Right atrium auricular region (tissue), 2 donors: ENCODE data around the gene CD47. TPM values are rescaled to one million over a fixed set of nuclear protein-coding genes. Genes with fewer than 3 reads are reported as not detected.

Source experiments
- DNase-seq: peaks from one replicate; pipeline ENCODE4 v3.0.0-alpha.2; 2019; ENCODE audit warnings: low spot score
- H3K27ac ChIP-seq, 2 donors: fragments of 200-600 bp; sonication (generic); 1 replicate in 1 of 2; 2 replicates in 1 of 2; pipeline ENCODE4 v1.5.1; 2016 to 2019
- H3K27me3 ChIP-seq, 2 donors: fragments of 200-600 bp; sonication (generic); one replicate each; pipeline versions ENCODE4 v1.5.1 to v1.6.0; 2017 to 2019
- H3K36me3 ChIP-seq: fragments of 200-600 bp; sonication (generic); one replicate; pipeline ENCODE4 v1.5.1; 2016
- H3K4me1 ChIP-seq, 2 donors: fragments of 200-600 bp; sonication (generic); one replicate each; pipeline versions ENCODE4 v1.5.1 to v1.6.0; 2017 to 2019
- H3K4me3 ChIP-seq, 2 donors: fragments of 200-600 bp; sonication (generic); 1 replicate in 1 of 2; 2 replicates in 1 of 2; pipeline ENCODE4 v1.5.1; 2017 to 2019; ENCODE audit warnings: mild to moderate bottlenecking in 1 of 2, moderate library complexity in 1 of 2
- H3K9me3 ChIP-seq, 2 donors: fragments of 200-600 bp; sonication (generic); one replicate each; pipeline ENCODE4 v1.5.1; 2019
- total RNA-seq, 2 donors: library from RNA; depleted of rRNA; stranded (reverse); fragments of >200 nt; gene quantifications; one replicate each; pipeline ENCODE4 v1.1.0, GENCODE V29; 2016
- TF ChIP-seq, protein P1 (sequence below), 2 donors: fragments of 200-600 bp; sonication (generic); IDR thresholded peaks; one replicate each; pipeline ENCODE4 v1.5.1; 2019; ENCODE audit warnings: antibody characterized with exemption in 2 of 2

Gene CD47
- total RNA-seq, 2 donors from 2014 or later = 52.1 to 92.2 TPM

DNA sequence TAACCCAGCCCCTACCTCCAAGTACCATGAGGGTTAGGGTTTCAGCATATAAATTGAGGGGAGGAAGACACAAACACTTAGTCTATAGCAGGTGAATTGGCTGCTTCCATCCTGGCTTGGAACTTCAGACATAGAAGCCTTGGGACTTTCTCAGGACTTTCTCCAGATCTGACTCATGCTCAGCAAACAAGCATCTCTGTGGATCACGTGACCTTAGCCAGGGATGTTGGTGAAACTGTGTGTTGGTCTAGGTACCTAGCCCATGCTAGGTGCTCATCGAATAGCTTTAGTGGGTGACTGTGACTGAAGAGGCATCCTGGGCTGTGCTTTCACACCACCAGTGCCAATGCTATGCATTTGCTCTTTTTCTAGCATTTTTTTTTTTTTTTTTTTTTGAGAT, 58.9 kb downstream of the CD47 start:
- DNase-seq = no peak
- Histone ChIP-seq H3K9me3 (no peaks in the 10 kb centered on the region), H3K4me1 (peaks cover 0 to 19% of the 10 kb centered on the region in 2 donors), H3K36me3 (no peaks in the 10 kb centered on the region), H3K4me3 (no peak overlapping the region), H3K27ac (no peak overlapping the region), H3K27me3 (no peaks in the 10 kb centered on the region)
- TF ChIP-seq, protein P1, sequence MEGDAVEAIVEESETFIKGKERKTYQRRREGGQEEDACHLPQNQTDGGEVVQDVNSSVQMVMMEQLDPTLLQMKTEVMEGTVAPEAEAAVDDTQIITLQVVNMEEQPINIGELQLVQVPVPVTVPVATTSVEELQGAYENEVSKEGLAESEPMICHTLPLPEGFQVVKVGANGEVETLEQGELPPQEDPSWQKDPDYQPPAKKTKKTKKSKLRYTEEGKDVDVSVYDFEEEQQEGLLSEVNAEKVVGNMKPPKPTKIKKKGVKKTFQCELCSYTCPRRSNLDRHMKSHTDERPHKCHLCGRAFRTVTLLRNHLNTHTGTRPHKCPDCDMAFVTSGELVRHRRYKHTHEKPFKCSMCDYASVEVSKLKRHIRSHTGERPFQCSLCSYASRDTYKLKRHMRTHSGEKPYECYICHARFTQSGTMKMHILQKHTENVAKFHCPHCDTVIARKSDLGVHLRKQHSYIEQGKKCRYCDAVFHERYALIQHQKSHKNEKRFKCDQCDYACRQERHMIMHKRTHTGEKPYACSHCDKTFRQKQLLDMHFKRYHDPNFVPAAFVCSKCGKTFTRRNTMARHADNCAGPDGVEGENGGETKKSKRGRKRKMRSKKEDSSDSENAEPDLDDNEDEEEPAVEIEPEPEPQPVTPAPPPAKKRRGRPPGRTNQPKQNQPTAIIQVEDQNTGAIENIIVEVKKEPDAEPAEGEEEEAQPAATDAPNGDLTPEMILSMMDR (IDR thresholded peaks at IDR 0.05) = no peak

DNA sequence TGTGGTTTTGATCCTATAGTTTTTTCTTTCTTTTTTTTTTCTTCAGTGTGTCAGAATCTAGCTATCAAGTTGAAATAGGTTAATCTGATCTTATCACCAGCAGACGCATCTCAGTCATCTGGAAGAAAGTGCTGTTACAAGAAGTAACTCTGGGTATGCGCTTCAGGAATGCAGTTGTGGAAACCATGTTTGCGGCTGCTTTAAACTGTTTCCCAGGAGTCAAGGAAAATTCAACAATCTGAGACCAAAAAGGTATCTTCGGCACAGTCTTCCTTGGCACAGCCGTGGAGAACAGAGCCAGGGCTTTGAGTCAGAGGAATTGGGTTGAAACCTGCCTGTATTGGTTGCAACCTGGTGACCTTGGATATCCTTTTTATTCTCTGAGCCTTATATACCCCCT, 59.9 kb downstream of the CD47 start:
- Histone ChIP-seq H3K36me3 (no peaks in the 10 kb centered on the region), H3K27me3 (no peaks in the 10 kb centered on the region), H3K4me3 (no peak overlapping the region), H3K9me3 (no peaks in the 10 kb centered on the region), H3K4me1 (peaks cover 0 to 10% of the 10 kb centered on the region in 2 donors), H3K27ac (no peak overlapping the region)
- TF ChIP-seq, protein P1 (IDR thresholded peaks at IDR 0.05) = no peak
- DNase-seq = no peak

DNA sequence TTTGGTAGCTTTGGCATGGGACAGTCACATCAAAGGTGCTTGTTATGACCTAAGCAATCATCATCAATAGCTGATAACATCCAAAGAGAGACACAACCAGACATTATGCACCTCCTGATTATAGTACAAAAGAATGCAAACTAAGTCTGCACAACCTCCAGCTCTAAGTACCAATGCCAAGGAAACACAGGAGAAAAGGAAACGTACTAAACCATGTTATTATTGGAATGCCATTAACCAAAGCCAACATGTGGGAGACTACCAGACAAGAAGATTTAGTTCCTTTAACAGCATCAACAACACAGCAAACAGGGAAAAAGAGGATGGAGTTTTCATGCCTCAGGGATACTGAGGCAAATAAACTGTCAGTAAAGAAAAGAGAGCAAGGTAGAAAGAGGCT, 61.4 kb downstream of the CD47 start:
- Histone ChIP-seq H3K36me3 (no peaks in the 10 kb centered on the region), H3K4me3 (no peak overlapping the region), H3K9me3 (no peaks in the 10 kb centered on the region), H3K27me3 (no peaks in the 10 kb centered on the region), H3K4me1 (no peaks in the 10 kb centered on the region), H3K27ac (no peak overlapping the region)
- TF ChIP-seq, protein P1 (IDR thresholded peaks at IDR 0.05) = no peak
- DNase-seq = no peak

DNA sequence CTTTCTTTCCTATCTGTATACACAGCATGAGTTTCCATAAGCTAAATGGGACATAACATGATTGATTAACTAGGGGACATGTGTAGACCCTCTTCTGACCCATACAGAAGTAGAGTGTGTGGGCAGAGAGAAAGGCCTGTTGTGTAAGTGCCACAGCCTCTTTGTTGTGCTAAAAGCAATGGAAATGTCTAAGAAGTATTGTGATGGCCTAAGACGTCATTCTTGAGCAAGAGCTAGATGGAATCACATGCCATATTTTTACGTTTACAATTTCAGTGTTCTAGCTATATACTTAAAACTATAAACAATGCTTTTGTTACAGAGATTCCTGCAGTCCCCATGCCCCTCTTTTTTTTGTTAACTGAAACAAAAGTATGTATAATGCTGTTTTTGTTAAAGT, 61.9 kb downstream of the CD47 start:
- TF ChIP-seq, protein P1 (IDR thresholded peaks at IDR 0.05) = no peak
- Histone ChIP-seq H3K27ac (no peak overlapping the region), H3K4me3 (no peak overlapping the region), H3K4me1 (no peaks in the 10 kb centered on the region), H3K36me3 (no peaks in the 10 kb centered on the region), H3K9me3 (no peaks in the 10 kb centered on the region), H3K27me3 (no peaks in the 10 kb centered on the region)
- DNase-seq = no peak

DNA sequence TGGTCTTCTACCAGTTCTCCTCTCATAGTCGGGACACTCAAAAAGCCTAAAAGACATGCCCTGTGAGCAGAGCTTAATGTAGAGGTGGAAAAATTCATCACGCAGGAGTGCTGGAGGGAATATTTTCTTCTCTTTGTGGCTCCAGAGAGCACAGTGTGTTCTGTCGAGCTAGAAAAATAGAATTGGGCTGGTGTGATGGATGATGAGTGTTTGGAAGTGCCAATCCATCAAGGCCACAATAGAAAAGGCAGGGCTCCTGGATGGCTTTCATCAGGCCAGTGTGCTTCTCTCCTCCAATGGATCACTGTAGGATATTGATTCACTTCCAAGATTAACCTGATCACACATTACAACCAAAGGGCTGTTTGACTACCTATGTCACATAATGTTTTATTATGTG, 65.7 kb downstream of the CD47 start:
- Histone ChIP-seq H3K9me3 (no peaks in the 10 kb centered on the region), H3K36me3 (no peaks in the 10 kb centered on the region)
- no peak for DNase-seq

More for the DNA sequence above, 65.7 kb downstream of the CD47 start:
- Histone ChIP-seq H3K4me3 (no peak overlapping the region), H3K4me1 (peaks cover 0 to 14% of the 10 kb centered on the region in 2 donors), H3K27me3 (no peaks in the 10 kb centered on the region), H3K27ac (no peak overlapping the region)
- TF ChIP-seq, protein P1 (IDR thresholded peaks at IDR 0.05) = no peak
